ENCODE data around the gene GALNT14. TPM values are rescaled to one million over a fixed set of nuclear protein-coding genes. Genes with fewer than 3 reads are reported as not detected.

GALNT14 gene
- total RNA-seq, 1 donor from 2014 or later: 14.4 TPM

DNA sequence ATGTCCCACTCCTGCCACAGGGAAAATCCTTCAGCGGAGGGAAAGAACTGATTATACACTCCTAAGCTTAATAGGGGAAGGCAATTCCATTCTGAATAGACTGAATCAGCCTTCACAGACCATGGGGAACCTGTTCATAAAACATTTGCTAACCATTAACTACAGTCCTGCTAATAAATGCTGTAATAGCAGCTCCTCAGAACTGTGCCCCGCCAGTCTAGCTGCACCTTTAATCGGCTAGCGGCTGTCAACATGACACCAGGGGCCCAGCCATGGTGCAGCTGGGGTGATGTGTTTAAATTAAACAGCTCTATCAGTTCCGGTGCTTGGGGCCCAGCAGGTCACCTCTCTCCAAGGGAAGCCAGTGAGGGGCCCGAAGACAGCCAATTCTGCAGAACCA, 77.8 kb downstream of the GALNT14 start:
- Mint-ChIP-seq H3K27ac (ENCODE audit: unreplicated experiment) (no peak overlapping the region), H3K9me3 (ENCODE audit: unreplicated experiment) (peaks cover 5% of the 10 kb centered on the region), H3K4me3 (ENCODE audit: unreplicated experiment) (no peak overlapping the region), H3K27me3 (ENCODE audit: unreplicated experiment) (no peaks in the 10 kb centered on the region), H3K4me1 (ENCODE audit: low read depth, unreplicated experiment) (peaks cover 5% of the 10 kb centered on the region), H3K36me3 (ENCODE audit: unreplicated experiment) (peaks cover 6% of the 10 kb centered on the region)
- TF ChIP-seq, protein P1, sequence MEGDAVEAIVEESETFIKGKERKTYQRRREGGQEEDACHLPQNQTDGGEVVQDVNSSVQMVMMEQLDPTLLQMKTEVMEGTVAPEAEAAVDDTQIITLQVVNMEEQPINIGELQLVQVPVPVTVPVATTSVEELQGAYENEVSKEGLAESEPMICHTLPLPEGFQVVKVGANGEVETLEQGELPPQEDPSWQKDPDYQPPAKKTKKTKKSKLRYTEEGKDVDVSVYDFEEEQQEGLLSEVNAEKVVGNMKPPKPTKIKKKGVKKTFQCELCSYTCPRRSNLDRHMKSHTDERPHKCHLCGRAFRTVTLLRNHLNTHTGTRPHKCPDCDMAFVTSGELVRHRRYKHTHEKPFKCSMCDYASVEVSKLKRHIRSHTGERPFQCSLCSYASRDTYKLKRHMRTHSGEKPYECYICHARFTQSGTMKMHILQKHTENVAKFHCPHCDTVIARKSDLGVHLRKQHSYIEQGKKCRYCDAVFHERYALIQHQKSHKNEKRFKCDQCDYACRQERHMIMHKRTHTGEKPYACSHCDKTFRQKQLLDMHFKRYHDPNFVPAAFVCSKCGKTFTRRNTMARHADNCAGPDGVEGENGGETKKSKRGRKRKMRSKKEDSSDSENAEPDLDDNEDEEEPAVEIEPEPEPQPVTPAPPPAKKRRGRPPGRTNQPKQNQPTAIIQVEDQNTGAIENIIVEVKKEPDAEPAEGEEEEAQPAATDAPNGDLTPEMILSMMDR (IDR thresholded peaks at IDR 0.05; ENCODE audit: partially characterized antibody, unreplicated experiment): no peak
- no peak for DNase-seq

DNA sequence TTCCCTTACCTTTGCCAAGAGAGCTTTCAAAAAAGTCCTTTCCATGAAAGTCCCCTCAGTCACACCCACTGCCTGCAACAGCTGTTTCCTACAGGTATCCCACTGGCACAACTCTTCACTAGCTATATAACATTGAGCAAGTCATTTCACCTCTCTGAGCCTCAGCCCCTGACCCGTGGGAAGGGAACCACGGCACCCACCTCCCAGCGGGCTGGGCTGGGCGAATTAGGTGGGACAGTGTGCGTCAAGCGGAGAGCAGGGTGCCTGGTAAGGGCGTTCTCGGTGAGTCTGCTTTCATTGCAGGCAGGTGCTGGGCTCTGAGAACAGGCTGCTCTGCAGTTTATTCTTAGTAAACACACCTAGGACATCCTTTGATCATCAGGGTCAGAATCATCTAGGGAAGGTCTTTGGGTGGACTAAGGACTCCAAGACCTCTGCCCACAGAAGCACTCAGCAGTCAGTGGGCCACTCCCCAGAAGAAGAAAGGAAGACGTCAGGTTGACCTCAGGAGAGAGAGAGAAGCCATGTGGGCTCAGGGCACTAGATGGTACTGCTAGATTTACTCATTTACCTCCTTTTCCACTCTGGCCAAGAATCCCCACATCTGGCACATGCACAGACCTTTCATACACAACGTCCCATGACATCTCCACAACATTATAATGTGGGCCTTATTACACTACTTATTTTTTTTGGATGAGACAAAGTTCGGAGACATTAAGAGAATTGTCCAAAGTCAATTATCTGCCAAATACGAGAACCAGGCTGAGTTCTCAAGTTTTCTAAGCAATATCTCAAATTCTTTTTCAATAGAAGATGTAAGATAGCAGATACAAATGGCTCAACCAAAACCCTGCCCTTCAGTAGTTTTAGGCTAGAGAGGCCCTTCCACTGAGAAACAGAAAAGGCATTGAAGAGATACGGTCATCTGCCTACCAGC, 79.9 kb downstream of the GALNT14 start:
- Mint-ChIP-seq H3K4me1 (ENCODE audit: low read depth, unreplicated experiment) (peaks cover 3% of the 10 kb centered on the region), H3K27ac (ENCODE audit: unreplicated experiment) (no peak overlapping the region), H3K27me3 (ENCODE audit: unreplicated experiment) (no peaks in the 10 kb centered on the region), H3K4me3 (ENCODE audit: unreplicated experiment) (no peak overlapping the region), H3K36me3 (ENCODE audit: unreplicated experiment) (peaks cover 6% of the 10 kb centered on the region), H3K9me3 (ENCODE audit: unreplicated experiment) (peaks cover 5% of the 10 kb centered on the region)
- DNase-seq: no peak
- TF ChIP-seq, protein P1 (IDR thresholded peaks at IDR 0.05; ENCODE audit: partially characterized antibody, unreplicated experiment): no peak

DNA sequence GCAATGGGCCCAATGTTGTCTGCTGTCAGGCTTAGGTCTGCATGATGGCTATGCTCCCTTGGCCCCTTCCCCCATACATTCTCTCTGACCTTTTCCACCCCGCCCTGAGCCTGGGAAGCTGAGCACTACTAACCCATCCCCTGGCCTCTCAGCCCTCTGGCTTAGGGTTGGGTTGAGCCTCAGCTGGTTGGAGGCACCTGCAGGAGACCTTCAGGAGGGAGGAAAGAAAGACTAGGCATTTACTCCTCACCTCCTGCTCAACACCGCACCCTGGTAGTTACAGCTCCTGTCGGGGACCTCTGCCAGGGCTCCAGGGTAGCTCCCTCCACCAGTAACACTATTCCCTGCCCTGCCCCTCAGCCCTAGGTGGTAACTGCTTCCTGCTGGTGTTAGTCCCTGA, 80.5 kb downstream of the GALNT14 start:
- Mint-ChIP-seq H3K4me1 (ENCODE audit: low read depth, unreplicated experiment) (peaks cover 3% of the 10 kb centered on the region), H3K9me3 (ENCODE audit: unreplicated experiment) (peaks cover 3% of the 10 kb centered on the region), H3K27me3 (ENCODE audit: unreplicated experiment) (no peaks in the 10 kb centered on the region), H3K4me3 (ENCODE audit: unreplicated experiment) (no peak overlapping the region), H3K36me3 (ENCODE audit: unreplicated experiment) (peaks cover 6% of the 10 kb centered on the region), H3K27ac (ENCODE audit: unreplicated experiment) (no peak overlapping the region)
- DNase-seq: no peak
- TF ChIP-seq, protein P1 (IDR thresholded peaks at IDR 0.05; ENCODE audit: partially characterized antibody, unreplicated experiment): no peak

DNA sequence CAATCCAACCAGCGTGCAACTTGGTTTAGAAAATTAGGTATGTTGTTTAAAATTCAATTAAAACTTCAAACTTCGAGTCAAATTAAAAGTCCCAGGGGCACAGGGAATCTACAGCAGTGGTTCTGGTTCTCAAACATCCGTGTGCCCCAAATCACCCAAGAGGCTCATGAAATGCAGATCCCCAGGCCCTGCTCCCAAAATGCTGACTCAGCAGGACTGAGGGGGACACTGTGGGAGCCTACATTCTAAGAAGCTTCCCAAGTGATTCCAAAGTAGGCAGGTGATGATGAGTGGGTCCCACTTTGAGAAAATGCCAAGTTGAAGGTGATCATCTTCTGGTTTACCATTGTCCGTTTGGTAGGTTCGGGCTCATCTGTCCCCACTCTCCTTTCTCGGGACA, 82.3 kb downstream of the GALNT14 start:
- Mint-ChIP-seq H3K4me1 (ENCODE audit: low read depth, unreplicated experiment) (peaks cover 3% of the 10 kb centered on the region), H3K27me3 (ENCODE audit: unreplicated experiment) (no peaks in the 10 kb centered on the region), H3K36me3 (ENCODE audit: unreplicated experiment) (peaks cover 2% of the 10 kb centered on the region), H3K27ac (ENCODE audit: unreplicated experiment) (no peak overlapping the region), H3K9me3 (ENCODE audit: unreplicated experiment) (peaks cover 1% of the 10 kb centered on the region), H3K4me3 (ENCODE audit: unreplicated experiment) (no peak overlapping the region)
- DNase-seq: no peak
- TF ChIP-seq, protein P1 (IDR thresholded peaks at IDR 0.05; ENCODE audit: partially characterized antibody, unreplicated experiment): no peak

DNA sequence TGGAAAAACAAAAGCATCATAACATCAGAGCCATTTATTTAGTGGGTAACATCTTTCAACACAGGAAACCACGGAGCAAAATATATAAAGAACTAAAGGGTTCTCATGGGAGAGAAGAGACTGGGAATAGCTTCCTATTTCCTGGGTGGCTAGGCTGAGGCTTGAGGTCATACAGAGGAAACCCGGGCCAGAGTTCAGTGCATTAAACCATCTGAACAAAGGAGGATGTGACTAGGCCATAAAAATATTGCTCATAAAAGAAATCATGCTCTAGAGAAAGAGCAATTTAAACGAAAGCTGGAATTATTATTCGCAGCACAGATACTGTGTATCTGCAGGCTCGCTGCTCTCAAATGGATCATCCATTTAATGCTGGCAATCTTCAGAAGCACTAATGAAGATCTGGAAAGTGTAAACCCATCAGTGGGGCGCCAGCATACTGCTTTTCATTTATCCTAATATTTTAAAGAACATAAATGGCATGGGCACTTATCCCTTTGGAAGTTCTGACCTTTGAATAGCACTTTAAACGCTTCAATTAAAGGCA, 83.3 kb downstream of the GALNT14 start:
- TF ChIP-seq, protein P1 (IDR thresholded peaks at IDR 0.05; ENCODE audit: partially characterized antibody, unreplicated experiment): no peak
- Mint-ChIP-seq H3K36me3 (ENCODE audit: unreplicated experiment) (no peaks in the 10 kb centered on the region), H3K27ac (ENCODE audit: unreplicated experiment) (no peak overlapping the region), H3K9me3 (ENCODE audit: unreplicated experiment) (peaks cover 3% of the 10 kb centered on the region), H3K27me3 (ENCODE audit: unreplicated experiment) (no peaks in the 10 kb centered on the region), H3K4me3 (ENCODE audit: unreplicated experiment) (no peak overlapping the region), H3K4me1 (ENCODE audit: low read depth, unreplicated experiment) (peaks cover 6% of the 10 kb centered on the region)
- no peak for DNase-seq

All from glutamatergic neuron (in vitro differentiated cells).